GM12878 (cell line): ENCODE data around the gene PIK3R3. TPM values are rescaled to one million over a fixed set of nuclear protein-coding genes. Genes with fewer than 3 reads are reported as not detected.

ENCODE experiments used
- FOXK2 ChIP-seq: fragments of 450-650 bp; IDR thresholded peaks from 2 replicates; pipeline ENCODE4 v1.6.1; 2017; ENCODE audit warnings: mild to moderate bottlenecking, moderate library complexity
- JUND ChIP-seq: IDR thresholded peaks from 2 replicates; pipeline ENCODE4 v1.6.1; 2012; ENCODE audit warnings: low read depth, mild to moderate bottlenecking, low read length, improper control_type of control experiment, moderate library complexity
- RCOR1 ChIP-seq: conservative IDR thresholded peaks from 2 replicates; pipeline ENCODE4 v1.6.1; 2012; ENCODE audit warnings: low read depth, low read length, improper control_type of control experiment
- REST ChIP-seq: IDR thresholded peaks from 2 replicates; pipeline ENCODE4 v1.6.1; 2012; ENCODE audit warnings: mild to moderate bottlenecking, low read depth, low read length
- SREBF2 ChIP-seq: IDR thresholded peaks from 2 replicates; pipeline ENCODE4 v1.6.1; 2012; ENCODE audit warnings: mild to moderate bottlenecking, low read length
- TCF12 ChIP-seq: IDR thresholded peaks from 2 replicates; pipeline ENCODE4 v1.6.1; 2011; ENCODE audit warnings: low read depth, mild to moderate bottlenecking, low read length
- WRNIP1 ChIP-seq: IDR thresholded peaks from 2 replicates; pipeline ENCODE4 v1.6.1; 2011; ENCODE audit warnings: low read depth, low read length, improper control_type of control experiment, borderline replicate concordance
- ZZZ3 ChIP-seq: IDR thresholded peaks from 2 replicates; pipeline ENCODE4 v1.6.1; 2011; ENCODE audit warnings: low read depth; ENCODE audit not compliant: control insufficient read depth, insufficient read length
- polyA plus RNA-seq, 11 experiments: library from polyadenylated mRNA; depleted of rRNA in 4 of 11; unstranded in 6 of 11; stranded (reverse) in 5 of 11; fragments of >200 nt; fragmentation: Nextera tagmentation in 4 of 11; fragmentation: Illumina TruSeq in 1 of 11; extraction: Ambion mirVana in 4 of 11; extraction: Trizol in 1 of 11; gene quantifications; 1 replicate in 1 of 11; 2 replicates in 10 of 11; pipeline versions ENCODE4 v1.2.1 to v1.2.3, GENCODE V29; 2011 to 2016; ENCODE audit warnings: inconsistent platforms in 2 of 11, missing spikeins in 2 of 11, low read depth in 1 of 11
- total RNA-seq, 4 experiments: library from RNA; depleted of rRNA in 3 of 4; stranded (reverse); fragments of >200 nt in 3 of 4; fragmentation: Illumina TruSeq in 1 of 4; extraction: Trizol in 1 of 4; gene quantifications; 2 replicates each; pipeline versions ENCODE4 v1.2.1 to v1.2.3, GENCODE V29; 2013 to 2021
- TF ChIP-seq, protein P1 (sequence below), 3 experiments: IDR thresholded peaks in 2 of 3; conservative IDR thresholded peaks in 1 of 3; 2 replicates each; pipeline ENCODE4 v1.5.1; 2011; ENCODE audit warnings: low read depth in 3 of 3, low read length in 3 of 3, mild to moderate bottlenecking in 3 of 3, control low read depth in 2 of 3, moderate library complexity in 2 of 3, inconsistent platforms in 1 of 3, mixed read lengths in 1 of 3; ENCODE audit not compliant: control insufficient read depth in 2 of 3, insufficient read depth in 1 of 3; ENCODE audit errors: extremely low read depth in 1 of 3
- TF ChIP-seq, protein P2 (sequence below): fragments of 150-350 bp; IDR thresholded peaks from 2 replicates; pipeline ENCODE4 v1.6.1; 2016; ENCODE audit warnings: low read depth, low read length
- TF ChIP-seq, protein P3 (sequence below): fragments of 450-650 bp; IDR thresholded peaks from 2 replicates; pipeline ENCODE4 v1.6.1; 2016; ENCODE audit warnings: mild to moderate bottlenecking, moderate library complexity, borderline replicate concordance
- TF ChIP-seq, protein P4 (sequence below): fragments of 450-650 bp; IDR thresholded peaks from 2 replicates; pipeline ENCODE4 v1.6.1; 2016; ENCODE audit warnings: mild to moderate bottlenecking

PIK3R3 gene
- total and polyA plus RNA-seq, 10 of the 15 experiments (the other 5 are each of a cell fraction or from before 2014, with no cell fraction given), result 4.8 to 27.0 (median 19.8) TPM

- no peak for TF ChIP-seq TCF12
- no peak for TF ChIP-seq ZZZ3
- no peak for TF ChIP-seq SREBF2
- no peak for TF ChIP-seq JUND
- TF ChIP-seq, protein P1, sequence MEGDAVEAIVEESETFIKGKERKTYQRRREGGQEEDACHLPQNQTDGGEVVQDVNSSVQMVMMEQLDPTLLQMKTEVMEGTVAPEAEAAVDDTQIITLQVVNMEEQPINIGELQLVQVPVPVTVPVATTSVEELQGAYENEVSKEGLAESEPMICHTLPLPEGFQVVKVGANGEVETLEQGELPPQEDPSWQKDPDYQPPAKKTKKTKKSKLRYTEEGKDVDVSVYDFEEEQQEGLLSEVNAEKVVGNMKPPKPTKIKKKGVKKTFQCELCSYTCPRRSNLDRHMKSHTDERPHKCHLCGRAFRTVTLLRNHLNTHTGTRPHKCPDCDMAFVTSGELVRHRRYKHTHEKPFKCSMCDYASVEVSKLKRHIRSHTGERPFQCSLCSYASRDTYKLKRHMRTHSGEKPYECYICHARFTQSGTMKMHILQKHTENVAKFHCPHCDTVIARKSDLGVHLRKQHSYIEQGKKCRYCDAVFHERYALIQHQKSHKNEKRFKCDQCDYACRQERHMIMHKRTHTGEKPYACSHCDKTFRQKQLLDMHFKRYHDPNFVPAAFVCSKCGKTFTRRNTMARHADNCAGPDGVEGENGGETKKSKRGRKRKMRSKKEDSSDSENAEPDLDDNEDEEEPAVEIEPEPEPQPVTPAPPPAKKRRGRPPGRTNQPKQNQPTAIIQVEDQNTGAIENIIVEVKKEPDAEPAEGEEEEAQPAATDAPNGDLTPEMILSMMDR (IDR thresholded peaks at IDR 0.05 in 2 of 3, conservative IDR thresholded peaks at IDR 0.05 in 1 of 3; ENCODE audit: control insufficient read depth in 2 of 3, extremely low read depth in 1 of 3, insufficient read depth in 1 of 3, low read depth in 3 of 3, low read length in 3 of 3), result peak; percentile 97 to 98 (median 98); a peak in 5 of 6 replicates
- TF ChIP-seq WRNIP1, result no peak
- TF ChIP-seq, protein P2, sequence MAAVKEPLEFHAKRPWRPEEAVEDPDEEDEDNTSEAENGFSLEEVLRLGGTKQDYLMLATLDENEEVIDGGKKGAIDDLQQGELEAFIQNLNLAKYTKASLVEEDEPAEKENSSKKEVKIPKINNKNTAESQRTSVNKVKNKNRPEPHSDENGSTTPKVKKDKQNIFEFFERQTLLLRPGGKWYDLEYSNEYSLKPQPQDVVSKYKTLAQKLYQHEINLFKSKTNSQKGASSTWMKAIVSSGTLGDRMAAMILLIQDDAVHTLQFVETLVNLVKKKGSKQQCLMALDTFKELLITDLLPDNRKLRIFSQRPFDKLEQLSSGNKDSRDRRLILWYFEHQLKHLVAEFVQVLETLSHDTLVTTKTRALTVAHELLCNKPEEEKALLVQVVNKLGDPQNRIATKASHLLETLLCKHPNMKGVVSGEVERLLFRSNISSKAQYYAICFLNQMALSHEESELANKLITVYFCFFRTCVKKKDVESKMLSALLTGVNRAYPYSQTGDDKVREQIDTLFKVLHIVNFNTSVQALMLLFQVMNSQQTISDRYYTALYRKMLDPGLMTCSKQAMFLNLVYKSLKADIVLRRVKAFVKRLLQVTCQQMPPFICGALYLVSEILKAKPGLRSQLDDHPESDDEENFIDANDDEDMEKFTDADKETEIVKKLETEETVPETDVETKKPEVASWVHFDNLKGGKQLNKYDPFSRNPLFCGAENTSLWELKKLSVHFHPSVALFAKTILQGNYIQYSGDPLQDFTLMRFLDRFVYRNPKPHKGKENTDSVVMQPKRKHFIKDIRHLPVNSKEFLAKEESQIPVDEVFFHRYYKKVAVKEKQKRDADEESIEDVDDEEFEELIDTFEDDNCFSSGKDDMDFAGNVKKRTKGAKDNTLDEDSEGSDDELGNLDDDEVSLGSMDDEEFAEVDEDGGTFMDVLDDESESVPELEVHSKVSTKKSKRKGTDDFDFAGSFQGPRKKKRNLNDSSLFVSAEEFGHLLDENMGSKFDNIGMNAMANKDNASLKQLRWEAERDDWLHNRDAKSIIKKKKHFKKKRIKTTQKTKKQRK, result no peak
- no peak for TF ChIP-seq REST
- no peak for TF ChIP-seq RCOR1
- no peak for TF ChIP-seq FOXK2
- TF ChIP-seq, protein P3, sequence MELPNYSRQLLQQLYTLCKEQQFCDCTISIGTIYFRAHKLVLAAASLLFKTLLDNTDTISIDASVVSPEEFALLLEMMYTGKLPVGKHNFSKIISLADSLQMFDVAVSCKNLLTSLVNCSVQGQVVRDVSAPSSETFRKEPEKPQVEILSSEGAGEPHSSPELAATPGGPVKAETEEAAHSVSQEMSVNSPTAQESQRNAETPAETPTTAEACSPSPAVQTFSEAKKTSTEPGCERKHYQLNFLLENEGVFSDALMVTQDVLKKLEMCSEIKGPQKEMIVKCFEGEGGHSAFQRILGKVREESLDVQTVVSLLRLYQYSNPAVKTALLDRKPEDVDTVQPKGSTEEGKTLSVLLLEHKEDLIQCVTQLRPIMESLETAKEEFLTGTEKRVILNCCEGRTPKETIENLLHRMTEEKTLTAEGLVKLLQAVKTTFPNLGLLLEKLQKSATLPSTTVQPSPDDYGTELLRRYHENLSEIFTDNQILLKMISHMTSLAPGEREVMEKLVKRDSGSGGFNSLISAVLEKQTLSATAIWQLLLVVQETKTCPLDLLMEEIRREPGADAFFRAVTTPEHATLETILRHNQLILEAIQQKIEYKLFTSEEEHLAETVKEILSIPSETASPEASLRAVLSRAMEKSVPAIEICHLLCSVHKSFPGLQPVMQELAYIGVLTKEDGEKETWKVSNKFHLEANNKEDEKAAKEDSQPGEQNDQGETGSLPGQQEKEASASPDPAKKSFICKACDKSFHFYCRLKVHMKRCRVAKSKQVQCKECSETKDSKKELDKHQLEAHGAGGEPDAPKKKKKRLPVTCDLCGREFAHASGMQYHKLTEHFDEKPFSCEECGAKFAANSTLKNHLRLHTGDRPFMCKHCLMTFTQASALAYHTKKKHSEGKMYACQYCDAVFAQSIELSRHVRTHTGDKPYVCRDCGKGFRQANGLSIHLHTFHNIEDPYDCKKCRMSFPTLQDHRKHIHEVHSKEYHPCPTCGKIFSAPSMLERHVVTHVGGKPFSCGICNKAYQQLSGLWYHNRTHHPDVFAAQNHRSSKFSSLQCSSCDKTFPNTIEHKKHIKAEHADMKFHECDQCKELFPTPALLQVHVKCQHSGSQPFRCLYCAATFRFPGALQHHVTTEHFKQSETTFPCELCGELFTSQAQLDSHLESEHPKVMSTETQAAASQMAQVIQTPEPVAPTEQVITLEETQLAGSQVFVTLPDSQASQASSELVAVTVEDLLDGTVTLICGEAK, result no peak
- TF ChIP-seq, protein P4, sequence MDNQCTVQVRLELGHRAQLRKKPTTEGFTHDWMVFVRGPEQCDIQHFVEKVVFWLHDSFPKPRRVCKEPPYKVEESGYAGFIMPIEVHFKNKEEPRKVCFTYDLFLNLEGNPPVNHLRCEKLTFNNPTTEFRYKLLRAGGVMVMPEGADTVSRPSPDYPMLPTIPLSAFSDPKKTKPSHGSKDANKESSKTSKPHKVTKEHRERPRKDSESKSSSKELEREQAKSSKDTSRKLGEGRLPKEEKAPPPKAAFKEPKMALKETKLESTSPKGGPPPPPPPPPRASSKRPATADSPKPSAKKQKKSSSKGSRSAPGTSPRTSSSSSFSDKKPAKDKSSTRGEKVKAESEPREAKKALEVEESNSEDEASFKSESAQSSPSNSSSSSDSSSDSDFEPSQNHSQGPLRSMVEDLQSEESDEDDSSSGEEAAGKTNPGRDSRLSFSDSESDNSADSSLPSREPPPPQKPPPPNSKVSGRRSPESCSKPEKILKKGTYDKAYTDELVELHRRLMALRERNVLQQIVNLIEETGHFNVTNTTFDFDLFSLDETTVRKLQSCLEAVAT, result no peak
Observed at GRCh38 chr1:46036894-46037839, 95.3 kb downstream of the PIK3R3 start (continued).
